IMR-90 (cell line): ENCODE measurements around the gene IRF2. TPM values are rescaled to one million over a fixed set of nuclear protein-coding genes. Genes with fewer than 3 reads are reported as not detected.

Experiments
- ATAC-seq: fragments of 200-7000 bp; cut with Tn5 transposase; 2 replicates; pipeline ENCODE4 v1.9.1; 2020; ENCODE audit warnings: low read depth, mild to moderate bottlenecking, moderate library complexity
- BruUV-seq: library from RNA; stranded (reverse); fragments of 400-500 nt; replicated peaks from 2 replicates; lab custom pipeline; 2021; lab: Mats Ljungman, UMichigan
- CTCF ChIA-PET: fragments of 300-600 bp; formaldehyde crosslinking; extraction: SDS; loops from one replicate; lab custom pipeline; 2021; ENCODE audit warnings: antibody characterized with exemption; lab: Yijun Ruan, JAX
- POLR2A ChIA-PET: fragments of 300-600 bp; sonication (Branson Sonifier 250); formaldehyde crosslinking; loops from one replicate; lab custom pipeline; 2022; ENCODE audit warnings: antibody characterized with exemption; ENCODE audit not compliant: unreplicated experiment; lab: Charles Lee
- DNase-seq: peaks from one replicate; pipeline ENCODE4 v3.0.0; 2013
- H2AFZ ChIP-seq: replicated peaks from 2 replicates; pipeline ENCODE3; 2013; ENCODE audit warnings: low read length, mild to moderate bottlenecking; ENCODE audit not compliant: poor library complexity
- H2AK5ac ChIP-seq: 2 replicates; pipeline ENCODE4 v1.6.1; 2013; ENCODE audit warnings: low read depth, low read length, inconsistent platforms
- H2AK9ac ChIP-seq: replicated peaks from 2 replicates; pipeline ENCODE3; 2013; ENCODE audit warnings: mild to moderate bottlenecking, low read depth, low read length, moderate library complexity; ENCODE audit not compliant: poor library complexity
- H2BK120ac ChIP-seq: 2 replicates; pipeline ENCODE4 v1.6.1; 2013; ENCODE audit warnings: low read depth, low read length, inconsistent platforms
- H2BK15ac ChIP-seq: 3 replicates; pipeline ENCODE4 v1.6.1; 2013; ENCODE audit warnings: low read depth, low read length, inconsistent platforms
- H2BK20ac ChIP-seq: 2 replicates; pipeline ENCODE4 v1.6.1; 2013; ENCODE audit warnings: low read depth, mild to moderate bottlenecking, inconsistent platforms, low read length, moderate library complexity
- H2BK5ac ChIP-seq: 2 replicates; pipeline ENCODE4 v1.6.1; 2013; ENCODE audit warnings: mild to moderate bottlenecking, low read depth, low read length, inconsistent platforms; ENCODE audit not compliant: poor library complexity, severe bottlenecking
- H3K14ac ChIP-seq: replicated peaks from 2 replicates; pipeline ENCODE4 v1.6.1; 2013; ENCODE audit warnings: low read depth, low read length, inconsistent platforms
- H3K18ac ChIP-seq: 2 replicates; pipeline ENCODE4 v1.6.1; 2013; ENCODE audit warnings: low read depth, low read length, control low read depth
- H3K23ac ChIP-seq: 2 replicates; pipeline ENCODE4 v1.6.1; 2013; ENCODE audit warnings: low read depth, low read length, inconsistent platforms
- H3K27ac ChIP-seq: 2 replicates; pipeline ENCODE4 v1.5.1; 2013; ENCODE audit warnings: mild to moderate bottlenecking, control low read depth, low read length; ENCODE audit not compliant: insufficient read depth
- H3K27me3 ChIP-seq: 2 replicates; pipeline ENCODE4 v1.6.1; 2013; ENCODE audit warnings: low read length; ENCODE audit not compliant: control insufficient read depth, insufficient read depth
- H3K36me3 ChIP-seq: 2 replicates; pipeline ENCODE4 v1.6.1; 2013; ENCODE audit warnings: low read length, mixed read lengths; ENCODE audit not compliant: control insufficient read depth, insufficient read depth
- H3K4ac ChIP-seq: 2 replicates; pipeline ENCODE4 v1.6.1; 2013; ENCODE audit warnings: low read depth, low read length, inconsistent platforms
- H3K4me1 ChIP-seq: 2 replicates; pipeline ENCODE4 v1.6.1; 2013; ENCODE audit warnings: low read length, mixed read lengths; ENCODE audit not compliant: control insufficient read depth, insufficient read depth
- H3K4me2 ChIP-seq: 2 replicates; pipeline ENCODE4 v1.6.1; 2013; ENCODE audit warnings: low read depth, mild to moderate bottlenecking, control low read depth, low read length, moderate library complexity
- H3K4me3 ChIP-seq: 2 replicates; pipeline ENCODE4 v1.5.1; 2013; ENCODE audit warnings: low read depth, mild to moderate bottlenecking, control low read depth, low read length, moderate library complexity; ENCODE audit not compliant: insufficient read depth
- H3K56ac ChIP-seq: 2 replicates; pipeline ENCODE4 v1.6.1; 2013; ENCODE audit warnings: low read length, inconsistent platforms; ENCODE audit not compliant: insufficient read depth; ENCODE audit errors: extremely low read depth
- H3K79me1 ChIP-seq, 2 experiments: 2 replicates each; pipeline ENCODE4 v1.6.1; 2013; ENCODE audit warnings: low read length in 2 of 2, inconsistent platforms in 1 of 2, low read depth in 1 of 2
- H3K9ac ChIP-seq: 2 replicates; pipeline ENCODE4 v1.6.1; 2013; ENCODE audit warnings: low read depth, low read length, control low read depth
- H3K9me1 ChIP-seq: 2 replicates; pipeline ENCODE4 v1.6.1; 2013; ENCODE audit warnings: low read length, inconsistent platforms; ENCODE audit not compliant: insufficient read depth
- H3K9me3 ChIP-seq: 2 replicates; pipeline ENCODE4 v1.6.1; 2013; ENCODE audit warnings: low read length; ENCODE audit not compliant: control insufficient read depth, insufficient read depth
- H4K20me1 ChIP-seq: 2 replicates; pipeline ENCODE4 v1.6.1; 2013; ENCODE audit warnings: low read length, inconsistent platforms; ENCODE audit not compliant: insufficient read depth
- H4K5ac ChIP-seq: 2 replicates; pipeline ENCODE4 v1.6.1; 2013; ENCODE audit warnings: mild to moderate bottlenecking, low read depth, low read length, control low read depth
- H4K8ac ChIP-seq, 2 experiments: 2 replicates each; pipeline ENCODE4 v1.6.1; 2013; ENCODE audit warnings: low read depth in 2 of 2, low read length in 2 of 2, control low read depth in 1 of 2, inconsistent platforms in 1 of 2
- H4K91ac ChIP-seq: 2 replicates; pipeline ENCODE4 v1.6.1; 2013; ENCODE audit warnings: low read depth, low read length, inconsistent platforms; ENCODE audit not compliant: insufficient read depth
- BHLHE40 ChIP-seq: fragments of 150-350 bp; IDR thresholded peaks from 2 replicates; pipeline ENCODE4 v1.6.1; 2016; ENCODE audit warnings: mild to moderate bottlenecking, low read depth, low read length
- CEBPB ChIP-seq: IDR thresholded peaks from 2 replicates; pipeline ENCODE4 v1.6.1; 2012; ENCODE audit warnings: low read depth, low read length, improper control_type of control experiment
- ELK1 ChIP-seq: fragments of 150-350 bp; IDR thresholded peaks from 2 replicates; pipeline ENCODE4 v1.6.1; 2016; ENCODE audit warnings: low read depth, mild to moderate bottlenecking, low read length, moderate library complexity, borderline replicate concordance
- FOS ChIP-seq: fragments of 150-350 bp; IDR thresholded peaks from 2 replicates; pipeline ENCODE4 v1.6.1; 2016; ENCODE audit warnings: low read depth, low read length
- MAFK ChIP-seq: IDR thresholded peaks from 2 replicates; pipeline ENCODE4 v1.6.1; 2012; ENCODE audit warnings: low read depth, low read length, improper control_type of control experiment
- MXI1 ChIP-seq: IDR thresholded peaks from 2 replicates; pipeline ENCODE4 v1.6.1; 2012; ENCODE audit warnings: low read depth, mild to moderate bottlenecking, low read length, moderate library complexity, borderline replicate concordance
- POLR2A ChIP-seq: IDR thresholded peaks from 2 replicates; pipeline ENCODE4 v1.6.1; 2012; ENCODE audit warnings: mild to moderate bottlenecking, low read depth, low read length
- RAD21 ChIP-seq: IDR thresholded peaks from 2 replicates; pipeline ENCODE4 v1.6.1; 2012; ENCODE audit warnings: low read length, improper control_type of control experiment
- RCOR1 ChIP-seq: IDR thresholded peaks from 2 replicates; pipeline ENCODE4 v1.6.1; 2012; ENCODE audit warnings: mild to moderate bottlenecking, low read length, improper control_type of control experiment; ENCODE audit not compliant: insufficient replicate concordance
- SMC3 ChIP-seq: fragments of 150-350 bp; IDR thresholded peaks from 2 replicates; pipeline ENCODE4 v1.6.1; 2016; ENCODE audit warnings: low read depth, mild to moderate bottlenecking, antibody characterized with exemption, low read length, moderate library complexity
- WGBS, 2 experiments: methylation state at CpG; one replicate each; pipeline versions ENCODE4 v1.1.5 to v1.1.7; 2013; ENCODE audit warnings: missing lambda C conversion rate in 2 of 2; ENCODE audit not compliant: insufficient read length in 1 of 2; ENCODE audit errors: extremely low coverage in 2 of 2; 5-methylcytosine and 5-hydroxymethylcytosine counted together
- dilution Hi-C: fragments of 300-500 bp; cut with HindIII; formaldehyde crosslinking; loops from one replicate; pipeline ENCODE4 v1.14.3; 2018; ENCODE audit warnings: low sequenced_read_pairs; ENCODE audit not compliant: unreplicated experiment
- in situ Hi-C: fragments of 300-500 bp; cut with MboI; formaldehyde crosslinking; loops from 3 replicates; pipeline ENCODE4 v1.14.3; 2019; ENCODE audit warnings: low sequenced_read_pairs, inconsistent platforms, mixed read lengths
- intact Hi-C: fragments of 100-400 bp; cut with micrococcal nuclease; formaldehyde crosslinking; loops from 2 replicates; pipeline ENCODE4 v1.10.0; 2022
- polyA plus RNA-seq, 3 experiments: library from polyadenylated mRNA; depleted of rRNA; stranded (reverse); fragments of >200 nt; gene quantifications; 2 replicates each; pipeline ENCODE4 v1.2.3, GENCODE V29; 2012; ENCODE audit warnings: low replicate concordance in 1 of 3
- total RNA-seq: library from RNA; depleted of rRNA; stranded (reverse); fragments of >200 nt; gene quantifications from 2 replicates; pipeline ENCODE4 v1.2.3, GENCODE V29; 2012

The IRF2 gene
- total and polyA plus RNA-seq, 2 of the 4 experiments (the other 2 are of a cell fraction): 16.5 to 21.9 TPM

GRCh38 chr4:184376923-184377322, 97.4 kb downstream of the IRF2 start:
- Histone ChIP-seq H3K4me1 (no peaks in the 10 kb centered on the region), H3K9ac (no peak overlapping the region), H3K14ac (no peak overlapping the region), H3K4me2 (no peak overlapping the region), H3K4ac (no peak overlapping the region), H4K8ac (no peak overlapping the region), H2BK15ac (no peak overlapping the region), H3K56ac (no peak overlapping the region), H4K91ac (no peak overlapping the region), H3K36me3 (no peaks in the 10 kb centered on the region), H4K20me1 (no peaks in the 10 kb centered on the region), H2BK20ac (no peak overlapping the region), H3K9me3 (no peaks in the 10 kb centered on the region), H3K18ac (no peak overlapping the region), H2BK5ac (no peak overlapping the region), H3K79me1 (peaks cover 0 to under 1% of the 10 kb centered on the region in 2 experiments; a peak in 1 of 4 replicates), H3K23ac (no peak overlapping the region), H3K27ac (no peak overlapping the region), H3K9me1 (no peaks in the 10 kb centered on the region; the same call in 1 of the 2 replicates), H2AK9ac (no peak overlapping the region), H3K27me3 (no peaks in the 10 kb centered on the region), H3K4me3 (no peak overlapping the region), H2AFZ (no peak overlapping the region), H2AK5ac (no peak overlapping the region), H4K5ac (no peak overlapping the region), H2BK120ac (no peak overlapping the region)
- POLR2A ChIA-PET: no interaction called here
- TF ChIP-seq POLR2A (no peak), MXI1 (no peak), RAD21 (no peak), RCOR1 (no peak), CEBPB (no peak), BHLHE40 (no peak), FOS (no peak), SMC3 (no peak), ELK1 (no peak), MAFK (no peak)
- intact Hi-C loops (loop anchor here (2.0 kb wide), 1 partner anchor 18 kb away; no protein-coding TSS in a partner anchor), dilution Hi-C loops (no loop called here), in situ Hi-C loops (no loop called here)
- no peak for ATAC-seq
- no peak for DNase-seq
- CTCF ChIA-PET: no interaction called here
- BruUV-seq: no TSS peak
- no CpG with 5 or more reads among the region's 1 CpG for WGBS, 2 experiments
